Measurements from ENCODE around the gene GAS2.

- TF ChIP-seq CTCF (IDR thresholded peaks at IDR 0.05; ENCODE audit: insufficient read depth, low read length, poor library complexity, severe bottlenecking) (peak; percentile 75), EZH2phosphoT487 (conservative IDR thresholded peaks at IDR 0.05; ENCODE audit: low read length) (no peak)
These were observed 163.0 kb downstream of the GAS2 start, which contains the start of gene SVIP for GRCh38 chr11:22829231-22830081.
